Effector memory CD4-positive, alpha-beta T cell (primary cell): Measurements from ENCODE around the gene PTPRN2.

Experiments
- DNase-seq, 3 donors: peaks; one replicate each; pipeline ENCODE4 v3.0.0-alpha.2; 2020
- H3K27ac ChIP-seq: 2 replicates; pipeline ENCODE4 v1.7.0; 2013; ENCODE audit warnings: mild to moderate bottlenecking, low read length, moderate library complexity; ENCODE audit not compliant: insufficient read depth, poor library complexity, severe bottlenecking
- H3K27me3 ChIP-seq: replicated peaks from 2 replicates; pipeline ENCODE4 v1.7.0; 2013; ENCODE audit warnings: mild to moderate bottlenecking, low read length; ENCODE audit not compliant: insufficient read depth, control insufficient read depth, poor library complexity, severe bottlenecking
- H3K36me3 ChIP-seq: 2 replicates; pipeline ENCODE4 v1.7.0; 2013; ENCODE audit warnings: mild to moderate bottlenecking, low read length, moderate library complexity; ENCODE audit not compliant: control insufficient read depth, insufficient read depth
- H3K4me1 ChIP-seq: 2 replicates; pipeline ENCODE4 v1.7.0; 2013; ENCODE audit warnings: low read length, mild to moderate bottlenecking; ENCODE audit not compliant: control insufficient read depth, insufficient read depth, poor library complexity, severe bottlenecking
- H3K4me3 ChIP-seq: 2 replicates; pipeline ENCODE4 v1.7.0; 2013; ENCODE audit warnings: low read length, low read depth, mild to moderate bottlenecking; ENCODE audit not compliant: insufficient read depth, poor library complexity, severe bottlenecking
- H3K9me3 ChIP-seq: 2 replicates; pipeline ENCODE4 v1.7.0; 2013; ENCODE audit warnings: mild to moderate bottlenecking, low read length, moderate library complexity; ENCODE audit not compliant: control insufficient read depth

PTPRN2 gene

DNA sequence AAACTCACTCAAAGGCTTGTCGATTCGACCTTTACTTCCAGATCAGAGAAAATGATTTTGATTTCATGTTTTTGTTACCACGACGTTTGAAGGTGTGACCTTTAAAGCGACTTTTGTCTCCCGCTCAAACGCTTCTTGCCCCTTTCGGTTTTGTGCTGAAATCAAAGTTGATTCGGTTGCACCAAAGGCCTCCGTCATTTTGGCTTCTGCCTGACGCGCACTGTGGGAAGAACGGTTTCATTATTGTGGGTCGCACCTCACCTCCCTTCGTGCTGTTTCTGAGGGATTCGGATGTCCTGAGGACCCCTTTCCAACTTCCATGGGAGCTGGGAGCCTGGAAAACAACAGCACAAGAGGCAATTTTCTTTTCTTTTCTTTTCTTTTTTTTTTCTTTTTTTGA, 1073.9 kb downstream of the PTPRN2 start:
- Histone ChIP-seq H3K27ac (no peak overlapping the region), H3K9me3 (no peaks in the 10 kb centered on the region), H3K27me3 (no peaks in the 10 kb centered on the region), H3K4me3 (no peak overlapping the region), H3K36me3 (no peaks in the 10 kb centered on the region), H3K4me1 (no peaks in the 10 kb centered on the region)
- DNase-seq = no peak

DNA sequence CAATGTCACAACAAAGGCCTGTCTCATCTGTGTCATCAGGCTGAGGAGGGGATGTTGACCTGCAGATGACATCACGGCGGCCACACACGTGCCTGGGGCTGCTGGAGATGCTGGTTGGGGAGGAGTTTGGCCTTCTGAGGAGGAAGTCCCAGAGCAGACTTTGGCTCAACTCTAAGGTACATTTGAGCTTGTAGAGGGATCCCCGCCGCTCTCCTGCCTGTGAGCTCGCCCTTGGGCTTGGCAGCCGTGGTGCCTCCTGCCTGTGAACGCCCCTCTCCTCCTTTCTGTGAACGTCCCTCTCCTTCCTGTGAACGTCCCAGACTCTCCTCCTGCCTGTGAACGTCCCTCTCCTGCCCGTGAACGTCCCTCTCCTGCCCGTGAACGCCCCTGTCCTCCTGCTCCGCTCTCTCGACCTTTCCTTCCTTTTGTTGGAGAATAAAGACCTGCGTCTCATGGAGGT, 1074.4 kb downstream of the PTPRN2 start:
- Histone ChIP-seq H3K27ac (no peak overlapping the region), H3K4me3 (no peak overlapping the region)
- DNase-seq = no peak

DNA sequence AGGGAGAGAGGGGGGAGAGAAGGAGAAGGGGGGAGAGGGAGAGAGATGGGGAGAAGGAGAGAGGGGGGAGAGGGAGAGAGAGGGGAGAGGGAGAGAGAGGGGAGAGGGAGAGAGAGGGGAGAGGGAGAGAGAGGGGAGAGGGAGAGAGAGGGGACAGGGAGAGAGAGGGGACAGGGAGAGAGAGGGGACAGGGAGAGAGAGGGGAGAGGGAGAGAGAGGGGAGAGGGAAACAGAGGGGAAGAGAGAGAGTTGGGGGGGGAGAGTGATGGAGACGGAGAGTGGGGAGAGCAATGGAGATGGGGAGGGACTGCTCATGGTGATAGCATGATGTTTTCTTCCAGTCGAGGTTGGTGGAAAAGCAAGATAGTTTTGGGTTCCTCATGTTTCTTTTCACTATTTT, 1078.4 kb downstream of the PTPRN2 start:
- no peaks in the 10 kb centered on the region for H3K36me3 ChIP-seq
- no peak overlapping the region for H3K27ac ChIP-seq
- no peak for DNase-seq
- H3K4me3 ChIP-seq = no peak overlapping the region
- H3K27me3 ChIP-seq = no peaks in the 10 kb centered on the region
- H3K4me1 ChIP-seq = no peaks in the 10 kb centered on the region
- H3K9me3 ChIP-seq = peaks cover 9% of the 10 kb centered on the region

More for the DNA sequence above, 1074.4 kb downstream of the PTPRN2 start:
- no peaks in the 10 kb centered on the region for H3K36me3 ChIP-seq
- H3K27me3 ChIP-seq = no peaks in the 10 kb centered on the region
- H3K9me3 ChIP-seq = no peaks in the 10 kb centered on the region
- H3K4me1 ChIP-seq = no peaks in the 10 kb centered on the region

DNA sequence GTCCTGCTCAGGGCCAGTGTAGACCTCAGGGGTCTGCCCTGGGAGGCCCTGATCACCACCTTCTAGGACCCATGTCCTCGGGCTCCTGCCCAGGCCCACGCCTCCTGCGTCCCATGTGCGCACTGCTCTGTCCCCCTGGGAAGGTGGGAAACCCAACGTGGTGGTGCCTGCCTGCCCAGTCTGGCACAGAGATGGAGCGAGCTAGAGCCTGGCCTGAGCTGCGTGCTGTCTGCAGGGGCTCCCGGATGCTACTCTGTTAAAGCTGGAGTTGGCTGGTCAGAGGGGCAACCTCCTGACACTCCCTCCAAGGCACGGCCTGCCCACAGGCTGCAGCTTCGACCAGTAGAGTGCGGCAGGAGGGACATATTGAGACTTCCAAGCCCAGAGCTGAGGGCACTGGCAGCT, 1079.1 kb downstream of the PTPRN2 start:
- DNase-seq = no peak
- Histone ChIP-seq H3K36me3 (no peaks in the 10 kb centered on the region), H3K4me1 (peaks cover 2% of the 10 kb centered on the region), H3K4me3 (no peak overlapping the region), H3K27ac (no peak overlapping the region), H3K9me3 (peaks cover 9% of the 10 kb centered on the region), H3K27me3 (no peaks in the 10 kb centered on the region)

DNA sequence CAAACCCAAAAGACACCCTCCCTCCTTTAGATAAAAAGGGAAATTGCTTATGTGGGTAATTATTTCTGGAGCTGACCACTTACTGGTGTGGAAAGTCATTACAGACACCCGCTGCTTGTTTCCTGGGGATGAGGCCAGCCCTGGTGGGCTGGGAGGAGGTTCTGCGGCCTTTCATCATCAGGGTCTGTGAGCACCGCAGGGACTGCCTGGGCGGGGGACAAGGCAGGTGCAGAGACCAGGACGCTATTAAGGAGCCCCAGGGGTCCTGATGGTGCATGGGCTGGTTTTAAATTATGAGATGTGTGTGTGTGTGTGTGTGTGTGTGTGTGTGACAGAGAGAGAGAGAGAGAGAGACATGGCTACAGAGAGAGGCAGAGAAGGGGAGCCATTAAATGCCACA, 1079.6 kb downstream of the PTPRN2 start:
- H3K4me3 ChIP-seq = no peak overlapping the region
- H3K36me3 ChIP-seq = no peaks in the 10 kb centered on the region
- peaks cover 9% of the 10 kb centered on the region for H3K9me3 ChIP-seq
- no peaks in the 10 kb centered on the region for H3K27me3 ChIP-seq
- no peak overlapping the region for H3K27ac ChIP-seq
- no peak for DNase-seq
- H3K4me1 ChIP-seq = peaks cover 7% of the 10 kb centered on the region

DNA sequence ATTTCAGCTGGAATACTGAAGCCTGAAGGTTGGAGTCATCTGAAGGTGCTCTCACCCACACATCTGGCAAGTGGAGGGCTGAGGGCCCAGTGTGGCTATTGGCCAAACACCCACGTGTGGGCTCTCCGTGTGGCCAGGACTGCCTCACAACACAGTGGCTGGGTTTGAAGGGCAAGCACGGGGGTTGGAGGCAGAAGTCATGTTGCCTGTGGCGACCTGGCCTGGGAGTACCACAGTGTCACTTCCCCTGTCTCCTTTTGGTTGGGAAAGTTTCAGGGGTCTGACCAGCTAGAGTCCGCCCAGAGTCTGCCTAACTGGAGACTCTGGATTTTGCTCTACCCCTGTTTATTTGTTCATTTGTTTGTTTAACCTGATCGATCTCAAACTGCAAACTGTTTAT, 1081.4 kb downstream of the PTPRN2 start:
- no peak overlapping the region for H3K4me3 ChIP-seq

DNA sequence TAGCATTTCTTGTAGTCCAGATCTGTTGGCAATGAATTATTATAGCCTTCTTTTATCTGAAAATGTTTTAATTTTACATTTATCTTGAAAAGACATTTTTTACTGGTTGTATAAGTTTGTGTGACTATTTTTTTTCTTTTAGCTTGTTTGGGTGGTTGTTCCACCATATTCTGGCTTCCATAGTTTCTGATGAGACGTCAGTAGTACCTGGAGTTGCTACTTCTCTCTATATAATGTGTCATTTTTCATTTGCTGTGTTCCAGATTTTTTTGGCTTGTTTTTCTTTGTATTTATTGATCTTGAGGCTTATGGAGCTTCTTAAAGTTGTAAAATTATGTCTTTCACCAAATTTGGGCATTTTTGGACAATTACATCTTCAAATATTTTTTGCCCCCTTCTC, 1082.0 kb downstream of the PTPRN2 start:
- peaks cover 21% of the 10 kb centered on the region for H3K4me1 ChIP-seq
- H3K27me3 ChIP-seq = no peaks in the 10 kb centered on the region
- no peak overlapping the region for H3K4me3 ChIP-seq
- peaks cover 9% of the 10 kb centered on the region for H3K9me3 ChIP-seq
- H3K27ac ChIP-seq = no peak overlapping the region
- no peaks in the 10 kb centered on the region for H3K36me3 ChIP-seq
- DNase-seq = no peak

More for the DNA sequence above, 1081.4 kb downstream of the PTPRN2 start:
- DNase-seq = no peak
- H3K27ac ChIP-seq = no peak overlapping the region
- no peaks in the 10 kb centered on the region for H3K36me3 ChIP-seq
- H3K27me3 ChIP-seq = no peaks in the 10 kb centered on the region
- H3K9me3 ChIP-seq = peaks cover 9% of the 10 kb centered on the region
- H3K4me1 ChIP-seq = peaks cover 21% of the 10 kb centered on the region

DNA sequence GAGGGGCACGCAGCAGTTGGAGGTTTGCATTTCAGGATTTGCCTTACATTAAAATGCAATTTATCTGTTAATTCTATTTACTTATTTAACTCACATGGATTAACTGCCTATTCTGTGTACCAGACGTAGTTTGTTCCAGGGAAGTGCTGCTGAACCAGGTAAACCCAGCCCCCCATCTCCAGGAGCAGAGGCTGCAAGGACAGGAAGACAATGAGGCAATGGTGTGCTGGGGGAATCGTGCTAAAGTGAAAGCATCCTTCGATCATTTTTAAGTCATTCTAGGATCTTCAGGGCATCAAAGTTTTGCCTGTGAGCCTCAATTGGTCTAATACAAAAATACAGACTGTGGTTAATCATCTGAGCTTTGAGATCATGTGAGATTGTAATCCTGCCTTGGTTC, 1084.4 kb downstream of the PTPRN2 start:
- peak overlapping the region; percentile 66 for H3K27ac ChIP-seq
- H3K36me3 ChIP-seq = no peaks in the 10 kb centered on the region
- peaks cover 9% of the 10 kb centered on the region for H3K9me3 ChIP-seq
- peak in 1 of 3 donors; percentile 13 for DNase-seq
- peak overlapping the region; percentile 37 for H3K4me3 ChIP-seq
- H3K4me1 ChIP-seq = peaks cover 21% of the 10 kb centered on the region
- no peaks in the 10 kb centered on the region for H3K27me3 ChIP-seq

DNA sequence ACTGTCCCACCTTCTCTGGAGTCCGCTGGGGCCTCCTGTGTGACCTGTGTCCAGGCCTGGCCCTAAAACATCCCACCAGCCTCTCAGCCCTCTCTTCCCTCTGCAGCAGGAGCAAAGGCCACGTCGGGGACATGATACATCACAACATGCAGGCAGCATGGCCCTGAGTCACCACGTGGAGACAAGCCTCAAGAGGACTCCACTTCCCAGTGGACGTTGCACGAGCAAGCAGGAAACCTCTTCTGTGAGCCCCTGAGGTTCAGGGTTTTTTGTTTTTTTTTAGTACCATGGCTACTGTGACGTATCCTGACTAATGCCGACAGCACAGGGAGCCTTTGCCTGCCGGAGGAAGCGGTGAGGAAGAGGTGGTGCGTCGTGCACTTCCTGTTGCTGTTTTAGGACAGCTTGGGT, 1084.9 kb downstream of the PTPRN2 start:
- Histone ChIP-seq H3K27ac (peak overlapping the region; percentile 66), H3K36me3 (no peaks in the 10 kb centered on the region), H3K27me3 (no peaks in the 10 kb centered on the region), H3K4me1 (peaks cover 21% of the 10 kb centered on the region), H3K9me3 (peaks cover 9% of the 10 kb centered on the region), H3K4me3 (peak overlapping the region; percentile 37)
- peak; percentile 57 to 71 (median 62) for DNase-seq

DNA sequence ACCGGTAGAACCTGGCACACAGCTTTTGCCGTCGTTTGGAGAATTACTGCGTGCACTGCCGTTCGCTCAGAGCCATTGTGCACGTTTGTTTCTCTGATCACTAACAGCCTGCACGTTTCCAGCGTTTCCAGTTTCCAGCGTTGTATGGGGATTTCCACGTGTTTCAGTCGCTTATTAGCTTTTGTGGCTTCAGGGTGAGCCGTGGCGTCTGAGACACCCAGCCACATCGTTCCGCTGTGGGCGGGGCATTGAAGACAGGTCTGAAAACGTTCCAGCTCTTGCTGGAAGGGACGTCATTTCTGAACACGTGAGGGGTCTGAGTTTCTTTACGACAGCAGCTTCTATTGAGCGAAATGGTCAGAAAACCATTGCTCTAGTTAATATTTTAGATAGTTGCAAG, 1086.0 kb downstream of the PTPRN2 start:
- Histone ChIP-seq H3K36me3 (no peaks in the 10 kb centered on the region), H3K27me3 (no peaks in the 10 kb centered on the region), H3K27ac (no peak overlapping the region), H3K9me3 (peaks cover 9% of the 10 kb centered on the region), H3K4me3 (no peak overlapping the region), H3K4me1 (peaks cover 21% of the 10 kb centered on the region)
- DNase-seq = peak; percentile 43 to 53 (median 47)
